ENCODE results near the gene GCSAML.

Gene GCSAML

DNA sequence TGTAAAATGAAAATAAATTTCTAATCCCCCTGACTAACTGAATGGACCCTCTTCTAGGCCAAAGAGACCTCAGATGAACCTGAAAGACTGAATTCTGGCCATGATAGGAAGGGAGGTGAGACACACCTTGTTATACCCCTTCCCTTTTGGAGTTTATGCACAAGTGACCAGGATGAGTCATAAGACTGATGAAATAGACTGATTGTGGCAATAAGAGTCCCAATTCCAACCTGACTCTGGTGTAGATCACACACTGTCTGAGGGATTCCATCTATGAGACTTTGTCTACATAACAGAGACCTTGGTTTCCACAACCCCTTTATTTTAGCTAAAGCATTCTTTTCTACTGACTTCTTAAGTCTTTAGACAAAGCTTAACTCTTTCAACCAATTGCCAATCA, 25.7 kb downstream of the GCSAML start:
- no peak for DNase-seq (ENCODE audit: low read depth)
- Histone ChIP-seq H3K9me3 (ENCODE audit: control insufficient read depth, low read length) (no peaks in the 10 kb centered on the region), H3K4me1 (ENCODE audit: control insufficient read depth, insufficient read depth, low read length) (no peaks in the 10 kb centered on the region), H3K27me3 (replicated peaks; ENCODE audit: control insufficient read depth, insufficient read depth, low read length) (no peaks in the 10 kb centered on the region), H3K36me3 (ENCODE audit: control insufficient read depth, insufficient read depth, low read length, severe bottlenecking) (no peaks in the 10 kb centered on the region), H3K4me3 (ENCODE audit: low read length) (no peak overlapping the region), H3K9ac (ENCODE audit: low read length) (no peak overlapping the region)

DNA sequence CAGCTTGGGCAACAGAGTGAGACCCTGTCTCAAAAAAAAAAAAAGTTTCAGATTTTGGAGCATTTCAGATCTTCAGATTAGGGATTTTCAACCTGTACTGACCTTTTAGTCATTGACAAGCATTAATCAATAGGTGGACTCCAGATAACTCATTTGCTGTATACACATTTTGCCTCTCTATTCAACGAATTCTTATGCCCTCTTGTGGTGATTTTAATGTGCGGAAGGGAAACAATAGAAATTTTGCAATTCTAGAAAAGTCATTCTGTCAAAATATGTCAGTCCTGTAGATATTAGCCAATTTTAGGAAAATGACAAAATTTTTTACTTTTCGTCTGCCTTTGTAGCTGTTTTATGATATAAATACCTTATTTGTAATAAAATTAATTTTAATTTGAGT, 27.6 kb downstream of the GCSAML start:
- Histone ChIP-seq H3K9ac (ENCODE audit: low read length) (no peak overlapping the region), H3K9me3 (ENCODE audit: control insufficient read depth, low read length) (no peaks in the 10 kb centered on the region), H3K36me3 (ENCODE audit: control insufficient read depth, insufficient read depth, low read length, severe bottlenecking) (no peaks in the 10 kb centered on the region), H3K4me3 (ENCODE audit: low read length) (no peak overlapping the region), H3K27me3 (replicated peaks; ENCODE audit: control insufficient read depth, insufficient read depth, low read length) (no peaks in the 10 kb centered on the region), H3K4me1 (ENCODE audit: control insufficient read depth, insufficient read depth, low read length) (no peaks in the 10 kb centered on the region)
- peak; percentile 13 for DNase-seq (ENCODE audit: low read depth)

DNA sequence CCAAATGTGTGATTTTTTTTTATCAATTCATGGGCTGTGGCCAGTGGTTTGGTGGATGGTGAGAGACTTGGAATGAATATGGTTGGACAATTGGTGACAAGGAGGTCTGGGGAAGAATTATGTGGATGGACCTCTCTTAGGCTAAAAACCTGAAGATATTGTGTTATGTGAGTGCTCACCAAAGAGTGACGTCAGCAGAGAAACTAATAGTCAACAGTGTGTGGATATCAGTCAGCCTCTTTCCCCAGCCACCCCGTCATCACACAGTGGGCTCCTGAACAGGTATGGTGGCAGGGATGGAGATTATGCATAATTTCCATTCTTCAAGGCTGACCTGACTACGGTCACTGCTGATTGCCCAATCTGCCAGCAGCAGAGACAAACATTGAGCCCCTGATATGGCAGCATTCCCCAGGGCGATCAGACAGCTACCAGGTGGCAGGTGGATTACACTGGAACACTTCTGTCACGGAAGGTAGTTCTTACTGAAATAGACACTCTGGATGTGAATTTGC, 30.1 kb downstream of the GCSAML start:
- H3K27me3 ChIP-seq (replicated peaks; ENCODE audit: control insufficient read depth, insufficient read depth, low read length): no peaks in the 10 kb centered on the region
- no peak overlapping the region for H3K4me3 ChIP-seq (ENCODE audit: low read length)
- no peaks in the 10 kb centered on the region for H3K4me1 ChIP-seq (ENCODE audit: control insufficient read depth, insufficient read depth, low read length)
- H3K36me3 ChIP-seq (ENCODE audit: control insufficient read depth, insufficient read depth, low read length, severe bottlenecking): no peaks in the 10 kb centered on the region
- no peak for DNase-seq (ENCODE audit: low read depth)
- H3K9ac ChIP-seq (ENCODE audit: low read length): no peak overlapping the region
- H3K9me3 ChIP-seq (ENCODE audit: control insufficient read depth, low read length): no peaks in the 10 kb centered on the region

DNA sequence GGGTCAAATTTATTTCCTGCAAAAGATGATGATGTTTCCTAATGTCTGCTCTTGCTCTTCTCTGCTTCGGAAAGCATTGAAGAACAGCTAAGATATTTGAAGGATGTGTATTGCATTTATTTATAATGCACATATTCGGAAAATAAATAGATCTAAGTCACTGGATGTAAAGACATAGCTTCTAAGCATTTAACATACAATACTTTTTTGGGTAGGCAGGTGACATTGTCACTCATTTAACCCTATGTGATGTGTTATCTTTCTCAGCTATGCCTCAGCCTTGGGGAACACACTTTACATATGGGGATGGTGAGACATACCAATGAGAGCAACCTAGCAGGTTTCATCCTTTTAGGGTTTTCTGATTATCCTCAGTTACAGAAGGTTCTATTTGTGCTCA, 39.1 kb downstream of the GCSAML start, which contains the start of gene OR2G2:
OR2G2 (plus strand) TSS at position 301 of the 400 bp plus-strand sequence; CDS start at position 301, 0 bp downstream.
- Histone ChIP-seq H3K9me3 (ENCODE audit: control insufficient read depth, low read length) (no peaks in the 10 kb centered on the region), H3K4me1 (ENCODE audit: control insufficient read depth, insufficient read depth, low read length) (no peaks in the 10 kb centered on the region), H3K36me3 (ENCODE audit: control insufficient read depth, insufficient read depth, low read length, severe bottlenecking) (no peaks in the 10 kb centered on the region), H3K4me3 (ENCODE audit: low read length) (no peak within 1 kb of the TSS), H3K9ac (ENCODE audit: low read length) (no peak within 1 kb of the TSS), H3K27me3 (replicated peaks; ENCODE audit: control insufficient read depth, insufficient read depth, low read length) (no peaks in the 10 kb centered on the region)
- no peak for DNase-seq (ENCODE audit: low read depth)

DNA sequence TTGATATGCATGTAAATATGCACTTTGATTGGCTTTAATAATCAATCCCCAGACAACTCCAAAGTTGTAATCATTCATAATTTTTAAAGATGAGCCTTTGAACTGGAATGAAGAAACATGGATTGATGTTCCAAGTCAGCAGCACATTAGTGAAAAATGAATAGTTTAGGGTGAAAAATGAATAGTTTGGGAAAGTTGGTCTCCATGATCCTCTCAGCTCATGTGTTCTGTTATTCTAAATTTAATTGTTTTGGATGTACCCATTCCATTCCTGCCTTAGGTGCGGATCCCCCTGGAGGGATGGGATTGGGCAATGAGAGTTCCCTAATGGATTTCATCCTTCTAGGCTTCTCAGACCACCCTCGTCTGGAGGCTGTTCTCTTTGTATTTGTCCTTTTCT, 56.4 kb downstream of the GCSAML start, which contains the start of gene OR2G3:
OR2G3 (plus strand) TSS at position 301 of the 400 bp plus-strand sequence; CDS start at position 301, 0 bp downstream.
- H3K4me3 ChIP-seq (ENCODE audit: low read length): no peak within 1 kb of the TSS
- H3K36me3 ChIP-seq (ENCODE audit: control insufficient read depth, insufficient read depth, low read length, severe bottlenecking): no peaks in the 10 kb centered on the region
- H3K9me3 ChIP-seq (ENCODE audit: control insufficient read depth, low read length): no peaks in the 10 kb centered on the region
- DNase-seq (ENCODE audit: low read depth): no peak
- no peaks in the 10 kb centered on the region for H3K27me3 ChIP-seq (replicated peaks; ENCODE audit: control insufficient read depth, insufficient read depth, low read length)
- H3K4me1 ChIP-seq (ENCODE audit: control insufficient read depth, insufficient read depth, low read length): no peaks in the 10 kb centered on the region
- H3K9ac ChIP-seq (ENCODE audit: low read length): no peak within 1 kb of the TSS

DNA sequence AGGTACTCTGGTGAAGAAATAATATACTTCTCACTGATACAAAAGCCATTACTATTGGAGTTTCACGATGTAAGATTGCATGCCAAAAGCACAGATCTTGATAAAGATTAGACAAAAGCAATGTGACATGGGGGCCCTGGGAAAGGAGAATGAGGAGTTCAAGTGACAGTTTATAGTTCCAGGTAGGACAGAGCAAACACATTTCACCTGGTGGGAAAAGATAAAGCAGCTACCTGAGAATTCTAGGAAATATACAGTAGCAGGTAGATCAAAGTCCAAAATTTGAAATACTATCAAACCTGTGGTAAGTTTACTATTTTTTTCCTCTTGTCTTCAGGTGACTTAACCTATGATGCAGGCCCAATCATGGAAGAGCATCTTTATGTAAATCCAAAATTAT, 64.5 kb downstream of the GCSAML start:
- no peaks in the 10 kb centered on the region for H3K27me3 ChIP-seq (replicated peaks; ENCODE audit: control insufficient read depth, insufficient read depth, low read length)
- no peak overlapping the region for H3K9ac ChIP-seq (ENCODE audit: low read length)
- H3K9me3 ChIP-seq (ENCODE audit: control insufficient read depth, low read length): no peaks in the 10 kb centered on the region
- no peaks in the 10 kb centered on the region for H3K4me1 ChIP-seq (ENCODE audit: control insufficient read depth, insufficient read depth, low read length)
- H3K36me3 ChIP-seq (ENCODE audit: control insufficient read depth, insufficient read depth, low read length, severe bottlenecking): no peaks in the 10 kb centered on the region
- H3K4me3 ChIP-seq (ENCODE audit: low read length): no peak overlapping the region
- no peak for DNase-seq (ENCODE audit: low read depth)

DNA sequence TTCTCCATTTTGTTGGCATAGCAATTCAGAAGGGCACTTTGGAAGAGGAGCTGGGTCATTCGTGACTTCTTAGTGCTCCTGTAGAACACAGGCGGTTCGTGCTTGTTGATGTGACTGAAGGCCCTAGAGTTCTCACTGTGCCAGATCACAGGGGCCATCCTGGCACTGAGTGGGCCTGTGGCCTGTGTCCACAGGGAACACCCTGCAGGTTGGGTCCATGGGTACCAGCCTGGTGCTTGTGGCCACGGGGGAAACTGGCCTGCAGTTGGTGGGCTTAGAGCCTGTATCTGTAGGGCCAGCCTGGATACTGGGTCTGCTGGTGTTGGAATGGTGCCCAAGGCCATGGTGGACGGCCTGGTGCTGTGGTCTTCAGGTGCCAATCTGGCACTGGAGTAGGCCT, 65.7 kb downstream of the GCSAML start:
- Histone ChIP-seq H3K4me3 (ENCODE audit: low read length) (no peak overlapping the region), H3K4me1 (ENCODE audit: control insufficient read depth, insufficient read depth, low read length) (no peaks in the 10 kb centered on the region), H3K9me3 (ENCODE audit: control insufficient read depth, low read length) (no peaks in the 10 kb centered on the region), H3K27me3 (replicated peaks; ENCODE audit: control insufficient read depth, insufficient read depth, low read length) (no peaks in the 10 kb centered on the region), H3K36me3 (ENCODE audit: control insufficient read depth, insufficient read depth, low read length, severe bottlenecking) (no peaks in the 10 kb centered on the region), H3K9ac (ENCODE audit: low read length) (no peak overlapping the region)
- DNase-seq (ENCODE audit: low read depth): no peak
